NCI-H345 (cell line): Measurements from ENCODE around the gene ARMC5.
"Not testable (repeated sequence)": the region's sequence is repeated elsewhere in the genome, so short reads cannot be mapped to it uniquely, and the experiment has no call there.

Experiments used
- DNase-seq: peaks from one replicate; lab custom pipeline; 2025; lab: John Stamatoyannopoulos, UW

ARMC5 gene

GRCh38 chr16:31501226-31501965 lies 42.1 kb downstream of the ARMC5 start:
- no peak for DNase-seq

- no peak for DNase-seq
Measured at GRCh38 chr16:31501966-31502348, 42.7 kb downstream of the ARMC5 start.

- no peak for DNase-seq
Measured at GRCh38 chr16:31502981-31503380, 43.7 kb downstream of the ARMC5 start.

GRCh38 chr16:31503555-31503954 lies 44.3 kb downstream of the ARMC5 start:
- not testable (repeated sequence) for DNase-seq

GRCh38 chr16:31504159-31504558 lies 44.9 kb downstream of the ARMC5 start:
- no peak for DNase-seq

- DNase-seq, result no peak
Measured at GRCh38 chr16:31505483-31505882, 46.2 kb downstream of the ARMC5 start.

- DNase-seq, result no peak
Measured at GRCh38 chr16:31507617-31507928, 48.3 kb downstream of the ARMC5 start.

- peak; percentile 95 for DNase-seq
Measured at GRCh38 chr16:31507929-31508705, 48.8 kb downstream of the ARMC5 start, which contains the start of gene RUSF1. RUSF1 (minus strand) TSS chr16:31508391; CDS start chr16:31508373, 18 bp downstream.

- DNase-seq, result no peak
Measured at GRCh38 chr16:31508706-31509195, 49.5 kb downstream of the ARMC5 start.

- DNase-seq, result no peak
Measured at GRCh38 chr16:31513126-31513525, 53.8 kb downstream of the ARMC5 start.

- DNase-seq, result no peak
Measured at GRCh38 chr16:31513884-31514283, 54.6 kb downstream of the ARMC5 start.
